ENCODE data around the gene TMEM175.

DNA sequence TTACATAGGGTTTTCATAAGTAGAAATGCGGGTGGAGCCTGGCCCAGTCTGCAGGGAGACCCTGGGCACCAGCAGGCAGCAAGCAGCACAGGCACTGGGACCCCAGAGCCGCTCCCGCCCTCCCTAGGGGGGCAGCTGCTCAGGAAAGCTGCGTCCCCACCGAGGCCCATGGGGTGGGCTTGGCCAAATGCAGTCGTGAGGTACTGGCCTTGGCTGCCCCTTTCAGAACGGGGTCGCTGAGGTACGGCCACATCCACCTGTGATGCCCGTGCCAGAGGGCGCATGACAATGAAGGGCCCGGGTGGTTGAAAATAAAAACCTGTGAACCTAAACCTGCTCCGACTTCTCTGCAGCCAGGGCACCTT lies 16.7 kb downstream of the TMEM175 start:
- TF ChIP-seq, protein P1, sequence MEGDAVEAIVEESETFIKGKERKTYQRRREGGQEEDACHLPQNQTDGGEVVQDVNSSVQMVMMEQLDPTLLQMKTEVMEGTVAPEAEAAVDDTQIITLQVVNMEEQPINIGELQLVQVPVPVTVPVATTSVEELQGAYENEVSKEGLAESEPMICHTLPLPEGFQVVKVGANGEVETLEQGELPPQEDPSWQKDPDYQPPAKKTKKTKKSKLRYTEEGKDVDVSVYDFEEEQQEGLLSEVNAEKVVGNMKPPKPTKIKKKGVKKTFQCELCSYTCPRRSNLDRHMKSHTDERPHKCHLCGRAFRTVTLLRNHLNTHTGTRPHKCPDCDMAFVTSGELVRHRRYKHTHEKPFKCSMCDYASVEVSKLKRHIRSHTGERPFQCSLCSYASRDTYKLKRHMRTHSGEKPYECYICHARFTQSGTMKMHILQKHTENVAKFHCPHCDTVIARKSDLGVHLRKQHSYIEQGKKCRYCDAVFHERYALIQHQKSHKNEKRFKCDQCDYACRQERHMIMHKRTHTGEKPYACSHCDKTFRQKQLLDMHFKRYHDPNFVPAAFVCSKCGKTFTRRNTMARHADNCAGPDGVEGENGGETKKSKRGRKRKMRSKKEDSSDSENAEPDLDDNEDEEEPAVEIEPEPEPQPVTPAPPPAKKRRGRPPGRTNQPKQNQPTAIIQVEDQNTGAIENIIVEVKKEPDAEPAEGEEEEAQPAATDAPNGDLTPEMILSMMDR (IDR thresholded peaks at IDR 0.05; ENCODE audit: low read depth, low read length): no peak
- TF ChIP-seq EZH2phosphoT487 (IDR thresholded peaks at IDR 0.05; ENCODE audit: low read depth): no peak
